ENCODE data around the gene INPP5D.

GRCh38 chr2:233240897-233241296 is 180.8 kb downstream of the INPP5D start:
- TF ChIP-seq SP1 (IDR thresholded peaks at IDR 0.05; ENCODE audit: low read depth, low read length) (no peak), EZH2 (IDR thresholded peaks at IDR 0.05; ENCODE audit: low read depth, low read length, severe bottlenecking) (no peak)
- TF ChIP-seq, protein P1, sequence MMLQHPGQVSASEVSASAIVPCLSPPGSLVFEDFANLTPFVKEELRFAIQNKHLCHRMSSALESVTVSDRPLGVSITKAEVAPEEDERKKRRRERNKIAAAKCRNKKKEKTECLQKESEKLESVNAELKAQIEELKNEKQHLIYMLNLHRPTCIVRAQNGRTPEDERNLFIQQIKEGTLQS (IDR thresholded peaks at IDR 0.05; ENCODE audit: insufficient read depth, low read depth, low read length): no peak

Measured in H1 (cell line).